Measurements from ENCODE around the gene GPC4. TPM values are rescaled to one million over a fixed set of nuclear protein-coding genes. Genes with fewer than 3 reads are reported as not detected.
"Not testable (repeated sequence)": the region's sequence is repeated elsewhere in the genome, so short reads cannot be mapped to it uniquely, and the experiment has no call there.

GPC4 gene
- total RNA-seq, 1 donor from 2014 or later, result 1.2 TPM

DNA sequence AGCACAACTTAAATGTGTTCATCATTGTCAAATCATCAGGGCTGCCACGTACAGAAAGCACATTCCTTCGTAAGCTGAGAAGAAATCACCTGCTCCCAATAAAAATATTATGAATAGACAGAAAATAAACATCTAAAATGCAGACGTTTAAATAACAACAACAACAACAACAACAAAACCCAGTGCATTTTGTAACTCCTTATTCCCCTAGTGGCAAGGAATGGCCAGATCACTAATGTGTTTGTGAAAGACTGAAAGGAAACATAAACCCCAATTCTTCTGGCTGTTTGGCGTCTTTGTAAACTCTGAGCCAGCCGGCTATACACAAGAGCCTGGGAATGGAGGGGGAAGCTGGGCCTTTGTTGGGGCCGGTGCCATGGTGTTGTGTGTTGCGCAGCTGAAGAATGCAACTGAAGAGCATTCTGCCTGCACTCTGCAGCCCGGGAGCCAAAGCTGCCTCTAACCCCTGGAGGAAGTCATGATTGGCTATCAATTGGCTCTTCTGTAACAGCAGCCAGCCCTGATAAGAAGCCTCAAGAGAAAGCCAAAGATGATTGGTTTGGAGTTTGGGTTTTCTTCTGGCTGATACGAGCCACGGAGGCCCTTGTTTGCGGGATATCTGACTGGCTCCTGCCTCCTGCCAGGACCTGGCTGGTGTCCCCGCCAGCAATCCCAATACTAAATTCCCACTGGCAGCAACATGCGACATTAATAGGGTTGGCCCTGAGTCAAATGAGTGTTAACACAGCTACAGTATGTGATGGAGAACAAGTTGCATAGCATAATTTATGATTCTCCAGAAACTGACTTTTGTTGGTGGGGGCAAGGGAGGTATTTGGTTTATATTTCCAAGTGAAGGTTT, 107.4 kb downstream of the GPC4 start:
- no peak for DNase-seq (ENCODE audit: low read depth)

DNA sequence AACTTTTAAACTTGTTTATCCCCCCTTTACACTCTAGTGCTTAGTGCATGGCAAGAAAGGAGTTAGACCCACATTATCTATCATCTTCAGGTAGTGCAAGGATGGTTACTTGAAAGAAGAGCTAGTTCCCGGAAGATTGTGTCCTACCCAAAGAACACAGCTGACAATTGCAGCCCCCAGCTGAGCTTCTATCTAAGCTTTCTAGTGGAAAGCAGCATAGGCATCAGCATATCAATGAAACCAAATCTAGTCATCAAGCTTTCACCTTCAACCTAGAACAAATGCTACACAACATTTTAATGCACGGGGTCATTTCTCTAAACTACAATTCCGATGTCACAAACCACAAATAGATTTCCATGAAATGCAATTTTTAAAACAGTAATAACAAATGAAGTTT, 108.2 kb downstream of the GPC4 start:
- DNase-seq (ENCODE audit: low read depth), result no peak

DNA sequence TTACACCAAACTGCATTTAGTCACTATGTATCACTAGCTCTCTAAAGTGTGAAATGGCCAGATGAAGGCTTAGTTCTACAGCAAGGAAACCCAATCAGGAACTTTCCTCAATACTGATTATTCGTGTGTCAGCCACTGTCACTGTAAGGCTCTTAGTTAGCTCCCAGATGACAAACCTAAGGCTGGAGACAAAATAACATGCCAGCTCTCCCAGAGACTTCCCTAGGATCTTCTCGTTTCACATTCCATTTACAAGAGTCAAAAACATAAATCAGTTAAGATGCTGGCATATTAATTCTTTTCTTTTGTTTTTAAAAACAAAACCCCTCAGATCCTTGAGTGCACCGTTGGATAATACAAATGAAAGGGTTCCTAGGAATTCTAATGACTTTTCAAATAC, 109.0 kb downstream of the GPC4 start:
- no peak for DNase-seq (ENCODE audit: low read depth)

DNA sequence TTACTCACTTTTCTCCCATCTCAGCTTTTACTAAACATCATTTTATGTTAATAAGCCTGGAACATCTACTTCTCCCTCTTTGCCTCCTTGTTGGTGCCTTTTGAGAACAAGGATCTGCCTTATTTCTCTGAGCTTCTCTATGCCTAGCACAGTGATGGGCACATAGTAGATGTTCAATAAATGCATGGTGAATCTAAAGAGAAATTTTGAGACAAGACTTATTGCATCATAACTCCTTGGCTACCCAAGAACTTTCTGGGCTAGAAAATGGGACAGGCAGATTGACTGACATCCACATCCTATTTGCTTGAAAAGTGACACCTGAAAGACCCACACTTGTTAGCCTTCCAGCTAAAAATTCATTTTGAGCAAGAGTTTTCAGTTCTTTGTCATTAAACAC, 109.9 kb downstream of the GPC4 start:
- DNase-seq (ENCODE audit: low read depth), result no peak

DNA sequence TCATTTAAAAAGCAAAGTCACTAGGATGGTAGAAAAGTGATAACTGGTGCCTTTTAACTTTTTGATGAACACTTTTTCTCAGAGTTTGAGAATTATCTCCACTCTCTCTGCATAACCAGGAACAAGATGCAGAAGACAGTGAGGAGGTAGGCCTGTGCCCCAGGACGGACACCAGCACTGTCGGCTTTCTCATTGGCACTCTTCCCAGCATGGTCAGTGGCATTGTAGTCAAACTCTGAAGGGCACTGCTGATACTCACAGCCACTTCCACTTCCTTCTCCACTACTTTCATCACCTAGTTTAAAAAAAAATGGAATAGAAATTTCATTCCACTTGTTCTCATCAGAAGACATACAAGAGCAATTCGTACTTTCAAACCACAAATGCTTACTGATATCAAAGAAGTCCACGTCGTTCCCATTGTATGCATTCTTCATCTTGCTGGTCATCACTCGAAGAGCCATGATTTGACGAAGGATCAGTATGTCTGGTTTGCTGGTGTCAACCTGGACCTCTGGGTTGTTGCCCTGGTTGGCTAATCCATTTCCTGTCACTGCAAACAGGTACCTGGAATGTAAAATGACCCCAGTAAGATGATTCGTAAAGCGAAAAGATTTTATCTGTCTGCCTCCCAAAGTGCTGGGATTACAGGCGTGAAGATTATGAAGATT, 112.4 kb downstream of the GPC4 start:
- no peak for DNase-seq (ENCODE audit: low read depth)

DNA sequence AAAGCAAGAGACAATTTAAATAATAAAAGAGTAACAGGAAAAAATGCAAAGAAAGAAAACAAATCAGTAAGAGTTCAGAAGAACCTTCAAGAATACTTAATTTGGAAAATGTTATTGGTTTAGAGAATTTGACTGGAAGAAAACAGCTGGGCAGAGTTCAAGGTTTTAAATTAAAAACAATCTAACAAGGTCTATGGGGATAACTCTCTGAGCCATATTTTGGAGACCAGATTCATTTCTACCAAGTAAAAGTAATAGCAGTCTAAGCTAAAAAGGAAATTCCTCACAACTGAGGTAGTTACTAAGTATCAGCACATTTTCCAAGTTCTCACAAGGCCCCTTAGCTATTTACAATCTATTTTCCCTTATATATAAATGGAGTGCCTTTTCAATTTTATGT, 114.7 kb downstream of the GPC4 start:
- DNase-seq (ENCODE audit: low read depth), result no peak

DNA sequence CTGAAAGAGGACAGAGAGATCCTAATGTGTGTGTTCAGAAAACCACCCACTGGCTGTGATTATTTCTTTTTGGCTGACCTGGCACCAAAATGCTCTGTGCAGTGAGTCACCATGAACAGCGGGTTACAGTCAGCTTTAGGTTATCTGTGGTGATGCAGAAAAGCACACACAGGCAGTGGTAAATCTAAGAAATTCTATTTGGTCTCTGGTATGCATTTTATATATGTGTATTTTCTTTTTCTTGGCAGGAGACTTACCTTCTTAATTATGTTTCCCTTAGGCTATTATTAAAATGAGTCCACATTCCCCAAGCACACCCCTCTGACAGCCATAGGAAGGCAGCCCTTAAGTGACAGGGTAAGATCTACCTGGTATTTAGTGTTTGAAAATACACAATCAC, 118.0 kb downstream of the GPC4 start:
- DNase-seq (ENCODE audit: low read depth), result no peak

DNA sequence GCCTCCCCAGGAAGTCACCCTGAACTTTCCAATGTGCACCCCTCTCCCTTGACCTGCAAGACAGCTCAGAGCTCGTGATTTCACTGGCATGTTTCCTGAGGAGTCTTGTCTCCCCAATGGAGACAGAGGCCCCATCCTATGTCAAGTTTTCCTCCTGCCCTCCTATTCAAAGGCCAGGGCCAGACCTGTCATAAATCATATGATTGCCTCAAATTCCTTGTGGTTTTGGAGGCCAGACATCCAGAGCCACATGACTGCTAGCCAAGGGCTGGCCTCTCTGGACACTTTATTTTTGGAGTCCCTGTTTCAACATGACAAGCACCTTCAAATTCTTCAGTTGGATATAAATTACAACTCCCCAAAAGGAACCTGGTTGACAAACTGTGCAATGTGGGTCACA, 121.2 kb downstream of the GPC4 start:
- DNase-seq (ENCODE audit: low read depth), result peak; percentile 0

DNA sequence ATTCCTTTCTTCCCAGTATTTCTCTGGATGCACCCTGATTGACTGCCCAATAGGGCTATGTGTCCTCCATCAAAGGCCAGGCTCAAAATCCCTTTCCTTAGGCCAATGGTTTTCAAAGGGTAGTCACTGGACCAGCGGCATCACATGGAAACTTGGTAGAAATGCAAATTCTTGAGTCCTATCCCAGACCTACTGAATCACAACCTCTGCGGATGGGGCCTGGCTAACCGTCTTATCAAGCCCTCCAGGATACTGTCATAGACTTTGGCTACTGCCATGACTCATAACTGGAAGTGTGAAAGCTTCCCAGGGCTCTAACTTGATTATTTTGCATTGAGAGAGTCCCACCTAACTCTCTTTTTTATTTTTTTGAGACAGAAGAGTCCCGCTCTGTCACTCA, 125.2 kb downstream of the GPC4 start:
- DNase-seq (ENCODE audit: low read depth), result no peak

DNA sequence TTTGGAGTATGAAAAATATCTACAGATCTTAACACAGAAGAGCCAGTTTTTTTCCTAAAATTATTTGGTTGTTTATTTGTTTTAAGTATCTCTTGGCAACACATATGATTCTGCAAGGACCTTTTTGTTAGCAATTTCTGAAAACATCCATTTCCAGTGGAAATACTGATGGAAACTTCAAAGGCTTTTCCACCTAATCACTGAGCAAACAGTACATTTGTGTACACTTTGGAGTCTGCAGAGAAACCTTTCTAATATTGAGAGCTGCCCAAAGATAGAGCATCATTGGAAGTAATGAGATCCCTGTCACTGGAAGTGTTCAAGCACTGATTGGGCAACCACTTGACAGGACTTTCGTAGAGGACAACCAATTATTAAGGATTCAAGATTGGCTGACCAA, 127.4 kb downstream of the GPC4 start:
- no peak for DNase-seq (ENCODE audit: low read depth)

DNA sequence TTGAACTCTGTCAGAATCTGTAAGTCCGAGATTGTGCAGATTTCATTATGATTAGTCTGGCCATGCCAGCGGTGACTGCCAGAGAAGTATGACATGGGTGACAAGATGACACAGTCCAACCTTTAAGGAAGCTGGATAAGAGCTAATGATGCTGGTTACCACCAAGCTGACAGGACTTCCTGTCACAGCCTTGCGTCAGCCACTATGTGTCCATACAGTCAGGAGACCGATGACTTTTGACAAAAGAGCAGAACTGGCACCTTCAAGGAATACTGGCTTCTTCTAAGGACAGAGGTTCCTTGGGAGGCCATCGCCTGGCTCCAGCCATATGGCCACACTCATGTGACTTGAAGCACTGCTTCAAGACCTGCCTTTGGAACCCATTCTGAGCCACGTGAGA, 129.9 kb downstream of the GPC4 start:
- DNase-seq (ENCODE audit: low read depth), result no peak

DNA sequence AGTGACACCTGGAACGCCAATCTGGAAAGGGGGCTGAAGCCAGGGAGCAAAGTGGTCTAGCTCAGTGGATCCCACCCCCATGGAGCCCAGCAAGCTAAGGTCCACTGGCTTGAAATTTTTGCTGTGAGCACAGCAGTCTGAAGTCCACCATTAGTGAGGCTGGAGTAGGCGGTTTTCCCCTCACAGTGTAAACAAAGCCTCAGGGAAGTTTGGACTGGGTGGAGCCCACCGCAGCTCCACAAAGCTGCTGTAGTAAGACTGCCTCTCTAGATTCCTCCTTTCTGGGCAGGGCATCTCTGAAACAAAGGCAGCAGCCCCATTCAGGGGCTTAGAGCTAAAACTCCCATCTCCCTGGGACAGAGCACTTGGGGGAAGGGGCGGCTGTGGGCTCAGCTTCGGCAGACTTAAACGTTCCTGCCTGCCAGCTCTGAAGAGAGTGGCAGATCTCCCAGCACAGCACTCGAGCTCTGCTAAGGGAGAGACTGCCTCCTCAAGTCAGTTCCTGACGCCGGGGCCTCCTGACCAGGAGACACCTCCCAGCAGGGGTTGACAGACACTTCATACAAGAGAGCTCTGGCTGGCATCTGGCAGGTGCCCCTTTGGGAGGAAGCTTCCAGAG, 136.1 kb downstream of the GPC4 start:
- not testable (repeated sequence) for DNase-seq (ENCODE audit: low read depth)

DNA sequence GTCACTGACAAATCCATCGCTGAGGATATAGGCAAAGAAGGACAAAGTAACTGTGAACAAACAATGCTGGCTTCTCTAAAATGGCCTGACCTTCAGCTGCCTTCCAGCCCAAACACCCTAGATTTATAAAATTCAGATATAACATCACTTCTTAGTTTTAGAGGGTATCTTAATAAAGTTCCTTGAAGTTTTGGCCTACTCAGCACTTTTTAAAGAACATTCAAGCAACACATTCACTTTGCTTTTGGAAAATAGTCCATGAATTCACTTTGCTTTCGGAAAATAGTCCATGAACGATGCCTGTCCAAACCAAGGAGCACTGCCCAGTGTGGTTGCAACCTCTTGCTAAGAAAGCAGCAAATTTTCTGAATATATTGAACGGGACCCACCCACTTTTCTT, 142.1 kb downstream of the GPC4 start:
- DNase-seq (ENCODE audit: low read depth), result no peak

DNA sequence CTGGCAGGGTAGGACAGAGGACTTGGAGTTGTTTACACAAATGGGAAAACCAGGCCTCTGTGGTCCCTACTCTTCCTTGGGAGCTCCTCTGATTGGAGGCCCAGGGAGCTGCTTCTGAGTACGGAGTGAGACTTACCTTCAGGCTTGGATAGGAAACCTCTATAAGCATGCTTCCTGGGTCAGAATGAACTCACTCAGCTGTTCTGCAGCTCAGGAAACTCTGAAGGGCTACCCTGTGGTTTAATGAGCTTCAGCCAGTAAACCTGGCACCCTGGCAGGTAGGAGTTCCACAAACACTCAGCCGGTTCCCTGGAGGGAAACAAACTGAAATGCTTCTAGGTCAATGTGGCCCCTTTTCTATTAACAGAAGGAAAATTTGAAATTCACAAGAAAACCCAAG, 146.1 kb downstream of the GPC4 start:
- DNase-seq (ENCODE audit: low read depth), result no peak

DNA sequence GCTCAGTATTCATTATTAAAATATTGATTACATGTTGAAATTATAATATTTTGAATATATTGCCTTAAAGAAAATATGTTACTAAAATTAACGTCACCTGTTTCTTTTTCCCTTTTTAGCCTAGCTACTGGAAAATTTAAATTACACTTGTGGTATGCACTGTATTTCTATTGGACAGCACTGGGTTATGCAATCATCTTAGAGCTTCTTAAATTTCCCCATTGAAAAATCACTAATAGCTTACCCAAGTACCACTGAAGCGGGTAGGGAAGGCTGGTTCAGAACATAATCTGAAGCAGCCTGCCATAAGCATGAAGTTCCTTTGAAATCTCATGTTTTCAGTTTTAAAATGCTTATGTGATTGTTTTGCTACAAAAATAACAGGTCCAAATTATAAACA, 147.7 kb downstream of the GPC4 start:
- no peak for DNase-seq (ENCODE audit: low read depth)

DNA sequence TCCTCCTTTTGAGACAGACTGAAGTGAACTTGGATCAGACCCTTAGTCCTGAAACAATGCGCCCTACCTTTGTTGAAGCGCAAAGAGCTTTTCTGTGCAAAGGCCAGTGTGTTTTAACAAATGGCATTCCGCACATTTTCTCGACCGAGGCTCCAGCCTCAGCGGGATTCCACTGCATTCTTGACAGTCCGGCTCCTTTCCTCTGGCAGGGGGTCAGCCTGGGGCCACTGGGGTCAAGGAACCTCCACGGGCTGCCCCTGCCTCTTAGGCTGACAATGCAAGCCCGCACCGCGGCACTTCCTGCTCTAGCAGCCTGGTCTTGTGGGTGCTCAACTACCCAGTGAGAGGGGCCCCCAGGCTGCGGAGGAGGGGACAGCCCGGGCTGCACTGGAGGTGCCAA, 150.0 kb downstream of the GPC4 start:
- DNase-seq (ENCODE audit: low read depth), result no peak

DNA sequence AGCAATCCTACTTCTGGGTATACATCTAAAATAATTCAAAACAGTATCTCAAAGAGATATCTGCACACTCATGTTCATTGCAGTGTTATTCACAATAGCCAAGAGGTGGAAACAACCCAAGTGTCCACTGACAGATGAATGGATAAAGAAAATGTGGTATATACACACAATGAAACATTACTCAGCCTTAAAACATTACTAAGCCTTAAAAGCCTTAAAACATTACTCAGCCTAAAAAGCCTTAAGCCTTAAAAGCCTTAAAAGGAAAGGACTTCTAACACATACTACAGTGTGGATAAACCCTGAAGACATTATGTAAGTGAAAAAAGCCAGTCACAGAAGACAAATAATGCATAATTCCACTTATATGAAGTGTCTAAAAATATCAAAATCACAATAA, 156.8 kb downstream of the GPC4 start:
- DNase-seq (ENCODE audit: low read depth), result no peak

DNA sequence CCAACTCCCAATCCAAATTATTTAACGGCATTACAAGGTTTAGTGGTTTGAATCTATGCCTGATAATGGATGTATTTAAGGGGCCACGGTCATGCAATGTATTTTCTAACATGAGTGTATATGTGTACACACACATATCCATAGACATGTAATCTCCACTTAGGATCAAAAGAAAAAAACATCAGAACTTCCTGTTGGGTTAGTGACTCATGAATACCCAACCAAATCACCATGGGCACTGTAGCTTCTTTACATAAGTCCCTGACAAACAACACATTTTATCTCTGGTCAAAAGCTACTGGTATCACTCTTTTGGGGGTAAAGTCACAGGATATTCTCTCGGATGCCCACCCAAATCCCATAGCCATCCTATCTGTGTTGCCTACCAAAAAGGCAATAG, 160.6 kb downstream of the GPC4 start:
- no peak for DNase-seq (ENCODE audit: low read depth)

DNA sequence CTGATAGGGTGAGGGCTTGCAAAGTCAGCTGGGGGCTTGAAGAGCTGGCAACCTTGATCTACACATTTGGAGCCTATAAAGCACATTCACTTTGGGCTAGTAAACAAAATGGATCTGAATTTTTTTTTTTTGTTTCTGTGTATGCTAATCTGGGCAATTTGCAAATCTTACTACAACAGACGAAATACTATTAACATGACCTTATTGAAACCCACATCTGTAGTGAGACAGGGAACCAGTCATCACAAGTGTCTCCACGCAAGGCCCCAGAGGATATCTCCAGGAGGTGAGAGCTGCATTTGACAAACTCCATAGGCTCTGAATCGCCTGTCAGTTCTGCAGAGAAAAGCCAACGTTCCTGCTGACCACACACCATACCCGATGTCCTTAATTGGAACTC, 164.1 kb downstream of the GPC4 start:
- no peak for DNase-seq (ENCODE audit: low read depth)

DNA sequence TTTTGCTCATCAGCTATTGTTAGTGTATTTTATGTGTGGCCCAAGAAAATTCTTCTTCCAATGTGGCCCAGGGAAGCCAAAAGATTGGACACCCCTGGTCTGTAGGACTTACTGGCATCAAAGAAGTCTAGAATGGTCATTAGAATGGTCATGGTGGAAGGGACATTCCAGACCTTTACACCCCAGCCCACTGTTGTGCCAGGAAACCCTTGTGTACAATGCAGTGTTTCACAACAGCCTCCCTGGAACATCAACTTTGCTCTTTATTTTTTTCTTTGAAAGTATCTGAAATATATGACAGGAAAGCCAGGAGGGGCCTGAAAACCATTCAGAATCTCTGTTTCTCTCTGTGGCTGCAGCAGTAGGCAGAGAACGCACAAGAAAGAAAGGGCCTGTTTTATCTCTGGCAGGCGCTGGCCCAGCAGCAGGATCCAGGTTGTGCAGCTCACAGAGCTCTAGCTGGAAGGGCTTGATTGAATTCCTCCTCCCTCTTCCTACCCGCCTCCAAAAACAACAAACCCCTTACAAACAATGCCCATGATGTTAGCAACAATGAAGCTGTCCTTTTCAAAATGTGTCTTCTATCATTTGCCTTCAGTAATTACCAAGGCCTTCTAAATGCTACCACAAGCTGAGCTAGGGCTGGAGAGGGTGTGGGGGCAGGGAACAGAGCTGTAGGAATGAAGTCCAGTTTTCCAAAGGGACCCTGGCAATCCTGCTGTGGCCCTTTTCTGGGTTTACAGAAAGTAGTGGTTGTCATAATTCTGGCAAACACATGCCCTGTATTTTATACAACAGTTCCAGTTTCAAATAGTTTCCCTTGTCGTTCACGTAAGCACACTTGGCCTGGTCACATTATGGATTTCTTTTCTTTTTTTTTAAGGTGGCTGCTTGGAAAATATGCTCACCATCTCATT, 164.8 kb downstream of the GPC4 start:
- no peak for DNase-seq (ENCODE audit: low read depth)

All from myocyte (in vitro differentiated cells).